HL-60 (cell line): ENCODE measurements around the gene DCAF17.

Source experiments
- CTCF ChIP-seq: IDR thresholded peaks from one replicate; pipeline ENCODE4 v1.5.1; 2011; ENCODE audit warnings: low read length, control low read depth, inconsistent platforms; ENCODE audit not compliant: insufficient read depth
- GABPA ChIP-seq: IDR thresholded peaks from 2 replicates; pipeline ENCODE4 v1.6.1; 2012; ENCODE audit warnings: low read depth
- POLR2AphosphoS5 ChIP-seq: IDR thresholded peaks from 2 replicates; pipeline ENCODE4 v1.6.1; 2012; ENCODE audit warnings: low read depth
- SPI1 ChIP-seq: IDR thresholded peaks from 2 replicates; pipeline ENCODE4 v1.6.1; 2012; ENCODE audit warnings: low read depth, mild to moderate bottlenecking, borderline replicate concordance
- TF ChIP-seq, protein P1 (sequence below): IDR thresholded peaks from 2 replicates; pipeline ENCODE4 v1.6.1; 2012; ENCODE audit warnings: low read depth; ENCODE audit not compliant: insufficient replicate concordance

DNA sequence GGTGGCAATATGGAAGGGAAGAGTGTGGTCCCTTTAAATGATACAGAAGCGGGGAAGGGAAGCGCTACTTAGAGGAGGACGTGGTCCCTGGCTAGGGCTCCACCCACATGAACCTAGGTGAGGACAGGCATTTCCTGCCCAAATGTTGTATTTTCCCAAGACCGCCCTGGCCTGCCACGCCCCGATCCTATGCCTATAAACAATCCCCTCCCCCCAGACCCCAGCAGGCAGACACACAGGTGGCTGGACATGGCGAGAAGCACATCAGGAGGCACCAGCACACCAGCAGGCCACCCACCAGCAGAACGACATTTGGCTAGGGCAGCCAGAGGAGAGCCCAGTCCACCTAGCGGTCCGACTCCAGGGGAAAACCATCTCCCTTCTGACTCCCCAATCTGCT, 47.4 kb upstream of the DCAF17 start:
- TF ChIP-seq CTCF (no peak), GABPA (no peak), POLR2AphosphoS5 (no peak), SPI1 (no peak)
- TF ChIP-seq, protein P1, sequence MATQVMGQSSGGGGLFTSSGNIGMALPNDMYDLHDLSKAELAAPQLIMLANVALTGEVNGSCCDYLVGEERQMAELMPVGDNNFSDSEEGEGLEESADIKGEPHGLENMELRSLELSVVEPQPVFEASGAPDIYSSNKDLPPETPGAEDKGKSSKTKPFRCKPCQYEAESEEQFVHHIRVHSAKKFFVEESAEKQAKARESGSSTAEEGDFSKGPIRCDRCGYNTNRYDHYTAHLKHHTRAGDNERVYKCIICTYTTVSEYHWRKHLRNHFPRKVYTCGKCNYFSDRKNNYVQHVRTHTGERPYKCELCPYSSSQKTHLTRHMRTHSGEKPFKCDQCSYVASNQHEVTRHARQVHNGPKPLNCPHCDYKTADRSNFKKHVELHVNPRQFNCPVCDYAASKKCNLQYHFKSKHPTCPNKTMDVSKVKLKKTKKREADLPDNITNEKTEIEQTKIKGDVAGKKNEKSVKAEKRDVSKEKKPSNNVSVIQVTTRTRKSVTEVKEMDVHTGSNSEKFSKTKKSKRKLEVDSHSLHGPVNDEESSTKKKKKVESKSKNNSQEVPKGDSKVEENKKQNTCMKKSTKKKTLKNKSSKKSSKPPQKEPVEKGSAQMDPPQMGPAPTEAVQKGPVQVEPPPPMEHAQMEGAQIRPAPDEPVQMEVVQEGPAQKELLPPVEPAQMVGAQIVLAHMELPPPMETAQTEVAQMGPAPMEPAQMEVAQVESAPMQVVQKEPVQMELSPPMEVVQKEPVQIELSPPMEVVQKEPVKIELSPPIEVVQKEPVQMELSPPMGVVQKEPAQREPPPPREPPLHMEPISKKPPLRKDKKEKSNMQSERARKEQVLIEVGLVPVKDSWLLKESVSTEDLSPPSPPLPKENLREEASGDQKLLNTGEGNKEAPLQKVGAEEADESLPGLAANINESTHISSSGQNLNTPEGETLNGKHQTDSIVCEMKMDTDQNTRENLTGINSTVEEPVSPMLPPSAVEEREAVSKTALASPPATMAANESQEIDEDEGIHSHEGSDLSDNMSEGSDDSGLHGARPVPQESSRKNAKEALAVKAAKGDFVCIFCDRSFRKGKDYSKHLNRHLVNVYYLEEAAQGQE, result no peak
